ENCODE measurements around the gene ELN. TPM values are rescaled to one million over a fixed set of nuclear protein-coding genes. Genes with fewer than 3 reads are reported as not detected.

ELN gene
- total and polyA plus RNA-seq, 9 donors: 13.2 to 51.5 (median 38.1) TPM

- Histone ChIP-seq H3K4me3 (no peak overlapping the region), H3K27me3 (no peaks in the 10 kb centered on the region), H3K36me3 (no peaks in the 10 kb centered on the region), H3K9me3 (no peaks in the 10 kb centered on the region), H3K27ac (no peak overlapping the region), H3K4me1 (ENCODE audit: insufficient read depth) (peaks cover 2% of the 10 kb centered on the region)
- 78 to 93% (median 88%) methylated on average over 5 of the region's 5 CpGs for WGBS, 3 donors
- DNase-seq: no peak
- TF ChIP-seq EP300 (IDR thresholded peaks at IDR 0.05) (no peak), CTCF (IDR thresholded peaks at IDR 0.05) (no peak), POLR2A (IDR thresholded peaks at IDR 0.05) (no peak)
- intact Hi-C loops (cut with DNase I): no loop called here
Measured at GRCh38 chr7:74047804-74048380, 19.9 kb downstream of the ELN start.

GRCh38 chr7:74048999-74049599, 21.1 kb downstream of the ELN start:
- TF ChIP-seq CTCF (IDR thresholded peaks at IDR 0.05) (no peak), EP300 (IDR thresholded peaks at IDR 0.05) (no peak), POLR2A (IDR thresholded peaks at IDR 0.05) (no peak)
- Histone ChIP-seq H3K4me1 (ENCODE audit: insufficient read depth) (no peaks in the 10 kb centered on the region), H3K4me3 (no peak overlapping the region), H3K36me3 (no peaks in the 10 kb centered on the region), H3K9me3 (no peaks in the 10 kb centered on the region), H3K27ac (no peak overlapping the region), H3K27me3 (no peaks in the 10 kb centered on the region)
- no peak for DNase-seq
- 98 to 100% (median 98%) methylated on average over 2 of the region's 2 CpGs for WGBS, 3 donors
- intact Hi-C loops (cut with DNase I): no loop called here

GRCh38 chr7:74049997-74050798, 22.2 kb downstream of the ELN start:
- WGBS, 3 donors: 76 to 86% (median 84%) methylated on average over 3 of the region's 3 CpGs
- H3K4me1 ChIP-seq (ENCODE audit: insufficient read depth): no peaks in the 10 kb centered on the region
- no peaks in the 10 kb centered on the region for H3K36me3 ChIP-seq
- TF ChIP-seq CTCF (IDR thresholded peaks at IDR 0.05): no peak
- no peak for TF ChIP-seq POLR2A (IDR thresholded peaks at IDR 0.05)
- TF ChIP-seq EP300 (IDR thresholded peaks at IDR 0.05): no peak
- intact Hi-C loops (cut with DNase I): no loop called here
- no peaks in the 10 kb centered on the region for H3K9me3 ChIP-seq
- DNase-seq: no peak
- H3K4me3 ChIP-seq: no peak overlapping the region
- H3K27me3 ChIP-seq: no peaks in the 10 kb centered on the region
- H3K27ac ChIP-seq: no peak overlapping the region

DNA sequence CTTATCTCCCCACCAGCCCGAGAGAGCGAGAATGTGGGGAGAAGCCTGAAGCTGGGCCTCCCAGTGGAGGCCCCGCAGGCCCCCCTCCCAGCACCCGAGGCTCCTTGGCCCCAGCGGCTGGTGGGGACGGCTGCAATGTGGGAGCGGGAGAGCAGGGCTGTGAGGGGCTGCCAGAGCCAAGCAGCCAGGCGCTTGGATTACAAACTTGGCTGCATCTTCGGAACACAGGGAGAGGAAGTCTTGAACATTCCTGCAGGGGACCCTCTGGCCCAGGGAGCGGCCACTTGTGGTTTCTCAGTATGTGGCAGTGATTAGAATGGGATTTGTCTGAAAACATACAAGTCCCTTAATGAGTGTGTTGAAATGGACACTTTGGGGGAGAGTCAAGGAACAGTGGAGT, 23.2 kb downstream of the ELN start:
- no peak for TF ChIP-seq EP300 (IDR thresholded peaks at IDR 0.05)
- no peak for TF ChIP-seq POLR2A (IDR thresholded peaks at IDR 0.05)
- no peak for TF ChIP-seq CTCF (IDR thresholded peaks at IDR 0.05)
- H3K27me3 ChIP-seq: no peaks in the 10 kb centered on the region
- H3K4me1 ChIP-seq (ENCODE audit: insufficient read depth): no peaks in the 10 kb centered on the region
- H3K27ac ChIP-seq: no peak overlapping the region
- DNase-seq: peak in 1 of 5 donors; percentile 53
- 26 to 45% (median 26%) methylated on average over 10 of the region's 10 CpGs for WGBS, 3 donors
- H3K36me3 ChIP-seq: no peaks in the 10 kb centered on the region
- intact Hi-C loops (cut with DNase I): no loop called here
- H3K4me3 ChIP-seq: no peak overlapping the region
- no peaks in the 10 kb centered on the region for H3K9me3 ChIP-seq
